Activated naive CD4-positive, alpha-beta T cell treated with anti-CD3 and anti-CD28 coated beads, Interleukin-2, amount 10 ng/mL, durations not matched to agents 7 days and 5 days (primary cell): Measurements from ENCODE around the gene ZNRD2.

Experiments
- CTCF ChIA-PET: fragments of 350-600 bp; sonication (Branson Sonifier 250); formaldehyde crosslinking; loops from one replicate; lab custom pipeline; 2021; ENCODE audit warnings: antibody characterized with exemption; lab: Charles Lee
- DNase-seq: peaks from one replicate; pipeline ENCODE4 v3.0.0-alpha.2; 2020
- H3K27ac Mint-ChIP-seq: one replicate; pipeline ENCODE4 v1.8.0; 2021; ENCODE audit warnings: mild to moderate bottlenecking, moderate library complexity, mixed read lengths
- H3K27me3 Mint-ChIP-seq: one replicate; pipeline ENCODE4 v1.8.0; 2021; ENCODE audit warnings: mild to moderate bottlenecking, mixed read lengths
- H3K36me3 Mint-ChIP-seq: one replicate; pipeline ENCODE4 v1.8.0; 2021; ENCODE audit warnings: mixed read lengths
- H3K4me1 Mint-ChIP-seq: one replicate; pipeline ENCODE4 v1.8.0; 2021; ENCODE audit warnings: mixed read lengths
- H3K4me3 Mint-ChIP-seq: one replicate; pipeline ENCODE4 v1.8.0; 2021; ENCODE audit warnings: mild to moderate bottlenecking, moderate library complexity, mixed read lengths
- H3K9me3 Mint-ChIP-seq: one replicate; pipeline ENCODE4 v1.8.0; 2021; ENCODE audit warnings: mixed read lengths

ZNRD2 gene

DNA sequence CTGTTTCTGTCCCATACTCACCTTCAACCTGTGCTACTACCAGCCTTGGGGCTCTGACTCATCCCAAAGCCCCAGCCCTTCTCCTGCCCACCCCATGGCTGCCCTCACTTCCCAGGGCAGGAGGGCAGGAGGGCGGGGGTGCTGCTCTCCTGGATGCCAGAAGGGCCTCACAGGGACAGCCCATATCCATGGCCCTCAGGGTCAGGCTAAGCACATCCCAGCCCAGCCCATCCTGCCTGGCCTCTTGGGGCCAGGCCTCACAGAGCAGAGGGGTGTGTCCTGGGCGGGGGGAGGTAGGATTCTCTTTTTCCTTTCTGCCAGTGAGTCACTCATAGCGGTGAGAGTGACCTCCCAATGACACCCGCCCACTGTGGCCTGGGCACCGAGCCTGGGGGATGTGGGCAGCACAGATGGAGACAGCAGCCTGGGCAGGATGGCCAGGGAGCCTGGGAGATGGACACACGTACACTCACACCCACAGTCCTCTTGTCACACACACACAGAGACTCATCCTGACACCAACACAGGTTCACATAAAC lies 14.5 kb upstream of the ZNRD2 start:
- H3K27ac Mint-ChIP-seq = peak overlapping the region; percentile 88
- peaks cover 15% of the 10 kb centered on the region for H3K27me3 Mint-ChIP-seq
- CTCF ChIA-PET = interaction anchor here (0.8 to 1.6 kb wide), 3 partner anchors 9 to 15 kb away, joined by 3 to 5 read pairs (median 4); no protein-coding TSS in a partner anchor
- peaks cover 18% of the 10 kb centered on the region for H3K36me3 Mint-ChIP-seq
- H3K9me3 Mint-ChIP-seq = no peaks in the 10 kb centered on the region
- DNase-seq = no peak
- H3K4me3 Mint-ChIP-seq = peak overlapping the region; percentile 80
- peaks cover 81% of the 10 kb centered on the region for H3K4me1 Mint-ChIP-seq

DNA sequence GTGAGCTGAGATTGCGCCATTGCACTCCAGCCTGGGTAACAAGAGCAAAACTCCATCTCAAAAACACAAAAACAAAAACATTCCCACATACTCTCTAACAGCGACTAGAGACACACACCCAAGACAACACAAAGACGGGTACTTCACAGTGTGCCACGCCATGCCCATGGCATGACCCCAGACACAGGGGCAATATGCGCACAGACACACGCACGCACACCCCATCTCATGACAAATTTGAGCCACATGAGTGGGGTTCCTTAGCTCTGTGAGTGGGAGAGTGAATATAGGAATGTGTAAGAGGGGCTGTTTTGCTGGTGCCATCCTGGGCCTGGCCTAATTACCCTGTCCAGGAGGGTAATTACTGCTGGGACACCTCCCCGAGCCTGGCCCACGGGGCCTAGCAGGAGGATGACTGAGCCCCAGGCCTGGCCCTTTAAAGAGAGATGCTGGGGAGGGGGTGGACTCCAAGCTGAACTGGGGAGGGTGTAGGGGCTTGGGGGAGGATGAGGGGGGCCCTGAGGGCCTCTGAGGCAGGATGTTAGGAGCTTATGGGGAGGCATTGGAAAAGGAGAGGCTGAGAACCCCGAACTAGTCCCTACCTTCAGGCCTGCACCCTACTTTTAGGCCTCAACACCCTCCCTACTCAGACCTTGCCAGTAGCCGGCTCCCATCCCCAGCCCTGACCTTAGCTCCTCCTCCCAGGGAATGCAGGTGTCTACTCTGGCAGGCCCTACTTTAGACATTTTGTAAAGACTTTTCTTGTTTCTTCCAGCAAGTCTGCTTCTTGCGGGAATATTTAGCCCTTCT lies 13.6 kb upstream of the ZNRD2 start:
- H3K27ac Mint-ChIP-seq = peak overlapping the region; percentile 88
- H3K4me1 Mint-ChIP-seq = peaks cover 74% of the 10 kb centered on the region
- H3K9me3 Mint-ChIP-seq = no peaks in the 10 kb centered on the region
- peak; percentile 41 for DNase-seq
- H3K27me3 Mint-ChIP-seq = peaks cover 17% of the 10 kb centered on the region
- H3K36me3 Mint-ChIP-seq = peaks cover 10% of the 10 kb centered on the region
- CTCF ChIA-PET = interaction anchor here (0.8 to 1.3 kb wide), 4 partner anchors 9 to 31 kb away, joined by 3 to 6 read pairs (median 4); partner anchors contain the start of gene FAM89B
- peak overlapping the region; percentile 80 for H3K4me3 Mint-ChIP-seq

DNA sequence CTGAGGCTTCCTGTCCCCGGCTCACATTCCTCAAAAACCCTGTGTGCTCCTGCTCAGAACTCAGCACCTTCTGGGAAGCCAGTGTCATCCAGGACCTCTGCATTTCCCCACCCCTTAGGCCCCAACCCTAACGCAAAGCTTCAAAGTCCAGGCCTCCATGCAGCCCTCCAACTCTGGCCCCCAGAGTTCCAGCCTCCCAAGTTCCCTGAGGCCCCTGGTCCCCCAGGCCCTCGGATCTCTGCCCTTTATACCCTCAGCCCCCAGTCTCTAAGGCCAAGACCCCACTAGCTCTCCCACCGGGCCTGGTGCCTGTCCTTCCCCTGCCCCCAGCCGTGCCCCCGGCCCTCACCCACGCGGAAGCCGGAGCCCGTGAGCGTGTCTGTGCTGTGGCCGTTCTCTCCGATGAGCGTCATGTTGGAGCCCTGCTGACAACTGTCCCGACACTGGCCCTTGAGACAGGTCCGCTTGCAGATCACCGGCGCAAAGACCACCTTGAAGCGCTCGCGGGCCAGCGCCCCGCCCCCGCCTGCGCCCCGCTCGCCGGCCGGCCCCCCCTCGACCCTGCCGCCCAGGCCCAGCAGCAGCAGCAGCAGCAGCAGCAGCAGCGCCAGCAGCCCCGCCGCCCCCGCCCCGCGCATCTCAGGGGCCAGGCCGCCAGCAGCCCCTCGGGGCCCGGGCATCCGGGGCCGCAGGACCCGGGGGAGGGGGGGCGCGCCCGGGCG lies 12.8 kb upstream of the ZNRD2 start:
- peak overlapping the region; percentile 88 for H3K27ac Mint-ChIP-seq
- peaks cover 70% of the 10 kb centered on the region for H3K4me1 Mint-ChIP-seq
- H3K27me3 Mint-ChIP-seq = peaks cover 17% of the 10 kb centered on the region
- CTCF ChIA-PET = interaction anchor here (0.8 to 1.3 kb wide), 3 partner anchors 8 to 16 kb away, joined by 3 to 6 read pairs (median 4); partner anchors contain the start of gene FAM89B
- H3K4me3 Mint-ChIP-seq = peak overlapping the region; percentile 80
- DNase-seq = peak; percentile 47
- H3K9me3 Mint-ChIP-seq = no peaks in the 10 kb centered on the region
- H3K36me3 Mint-ChIP-seq = peaks cover 3% of the 10 kb centered on the region

DNA sequence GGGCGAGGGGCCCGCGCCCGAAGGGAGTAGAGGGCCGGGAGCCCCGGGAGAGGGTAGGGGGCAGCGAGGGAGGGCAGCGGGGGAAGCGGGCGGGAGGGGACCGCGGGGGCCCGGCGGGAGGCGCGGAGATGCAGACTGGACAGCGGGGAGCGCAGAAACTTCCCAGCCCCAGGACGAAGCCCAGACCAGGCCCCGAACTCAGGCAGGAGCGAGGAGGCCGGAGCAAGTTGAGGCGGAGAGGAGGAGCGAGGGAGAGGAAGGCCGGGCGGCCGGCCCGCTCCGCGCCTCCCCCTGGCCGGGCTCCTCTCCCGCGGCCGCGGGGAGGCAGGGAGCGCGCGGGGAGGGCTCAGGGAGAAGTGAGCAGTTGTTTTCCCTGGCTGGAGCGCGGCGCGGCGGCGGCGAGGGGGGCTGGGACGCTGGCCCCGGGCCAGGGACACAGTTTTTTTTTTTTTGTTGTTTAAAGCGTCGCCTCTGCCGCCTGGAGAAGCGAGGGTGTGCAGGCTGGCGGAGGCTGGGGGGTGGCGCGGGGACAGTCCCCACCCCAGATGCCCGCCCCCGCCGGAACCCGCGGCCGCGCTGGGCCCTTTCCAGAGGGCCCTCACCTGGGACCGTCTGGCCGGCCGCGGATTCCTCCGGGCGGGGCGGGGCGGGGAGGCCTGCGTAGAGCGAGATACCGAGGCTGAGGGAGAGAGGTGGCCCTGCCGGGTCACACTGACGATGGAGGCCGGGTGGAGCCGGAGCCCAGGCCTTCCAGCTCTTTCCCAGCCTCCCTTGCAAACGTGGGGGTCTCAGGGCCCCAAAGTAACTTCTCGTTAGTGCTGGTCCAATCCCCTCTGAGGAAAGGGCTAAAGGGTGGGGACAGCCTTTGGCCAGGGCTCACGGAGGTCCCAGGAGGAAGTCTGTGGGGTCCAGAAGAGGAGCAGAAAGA lies 12.0 kb upstream of the ZNRD2 start, which contains the start of gene LTBP3:
LTBP3 (minus strand) TSS at position 358 of the 928 bp plus-strand sequence. CDS start 400 bp downstream, outside the sequence.
- H3K9me3 Mint-ChIP-seq = no peaks in the 10 kb centered on the region
- H3K36me3 Mint-ChIP-seq = no peaks in the 10 kb centered on the region
- CTCF ChIA-PET = interaction anchor here (1.3 to 4.2 kb wide), 2 partner anchors 7 to 13 kb away, joined by 6 to 18 read pairs; partner anchors contain the start of genes FAM89B and ZNRD2
- peaks cover 67% of the 10 kb centered on the region for H3K4me1 Mint-ChIP-seq
- peak within 1 kb of the TSS; percentile 88 for H3K27ac Mint-ChIP-seq
- peak; percentile 61 for DNase-seq
- peak within 1 kb of the TSS; percentile 80 for H3K4me3 Mint-ChIP-seq
- peaks cover 17% of the 10 kb centered on the region for H3K27me3 Mint-ChIP-seq

DNA sequence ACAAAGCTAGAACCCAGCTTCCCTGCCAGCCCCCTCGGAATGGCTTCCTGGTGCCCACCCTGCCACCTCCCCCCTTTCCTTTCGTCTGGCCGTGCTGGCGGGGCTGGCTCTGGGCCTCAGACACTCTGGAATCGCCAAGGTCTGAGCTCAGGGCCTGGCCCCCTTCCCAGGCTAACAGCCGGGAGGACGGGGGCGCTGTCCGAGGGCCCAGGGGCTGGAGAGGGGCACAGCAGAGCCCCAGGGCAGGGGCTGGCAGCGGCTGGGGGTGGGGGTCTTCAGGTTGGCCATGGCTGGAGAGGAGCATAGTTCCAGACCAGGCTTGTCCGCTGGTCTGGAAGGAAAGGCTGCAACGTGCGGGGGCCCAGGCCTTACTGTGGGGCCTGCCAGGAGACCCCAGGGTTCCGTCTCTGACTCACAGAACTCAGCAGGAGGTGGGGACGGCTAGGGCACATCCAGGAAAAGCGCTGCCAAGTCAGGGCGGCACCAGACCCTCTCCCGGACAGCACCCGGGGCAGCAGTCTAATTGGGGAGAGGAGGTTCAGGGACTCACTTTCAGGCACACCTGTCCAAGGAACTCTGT lies 11.3 kb upstream of the ZNRD2 start:
- Mint-ChIP-seq H3K9me3 (no peaks in the 10 kb centered on the region), H3K27ac (peak overlapping the region; percentile 58), H3K4me1 (peaks cover 63% of the 10 kb centered on the region), H3K36me3 (no peaks in the 10 kb centered on the region), H3K27me3 (peaks cover 17% of the 10 kb centered on the region), H3K4me3 (peak overlapping the region; percentile 66)
- CTCF ChIA-PET = interaction anchor here (2.2 to 4.2 kb wide), 2 partner anchors 12 to 18 kb away, joined by 13 to 18 read pairs; partner anchors contain the start of genes FAM89B and ZNRD2
- no peak for DNase-seq

DNA sequence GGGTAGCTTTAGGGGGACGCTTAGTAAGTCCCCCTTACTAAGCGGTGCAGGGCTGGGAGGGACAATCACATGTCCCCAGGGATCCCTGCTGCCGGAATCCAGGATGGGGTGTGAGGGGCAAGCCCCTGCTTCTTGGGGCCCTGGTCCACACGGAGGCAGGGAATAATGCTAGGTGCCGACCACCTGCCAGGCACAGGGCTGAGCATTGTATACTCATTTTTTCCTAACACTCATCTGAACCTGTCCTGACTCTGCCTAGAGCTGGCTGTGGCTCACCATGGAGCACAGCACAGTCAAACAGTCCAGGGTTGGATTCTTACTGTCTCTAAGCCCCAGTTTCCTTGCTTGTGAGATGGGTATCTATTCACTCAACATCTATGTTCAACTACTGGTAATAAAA lies 10.7 kb upstream of the ZNRD2 start:
- DNase-seq = no peak
- Mint-ChIP-seq H3K4me3 (peak overlapping the region; percentile 66), H3K4me1 (peaks cover 59% of the 10 kb centered on the region), H3K27ac (no peak overlapping the region), H3K9me3 (no peaks in the 10 kb centered on the region), H3K36me3 (no peaks in the 10 kb centered on the region), H3K27me3 (peaks cover 17% of the 10 kb centered on the region)
- CTCF ChIA-PET = interaction anchor here (2.2 to 4.2 kb wide), 2 partner anchors 12 to 18 kb away, joined by 13 to 18 read pairs; partner anchors contain the start of genes FAM89B and ZNRD2

DNA sequence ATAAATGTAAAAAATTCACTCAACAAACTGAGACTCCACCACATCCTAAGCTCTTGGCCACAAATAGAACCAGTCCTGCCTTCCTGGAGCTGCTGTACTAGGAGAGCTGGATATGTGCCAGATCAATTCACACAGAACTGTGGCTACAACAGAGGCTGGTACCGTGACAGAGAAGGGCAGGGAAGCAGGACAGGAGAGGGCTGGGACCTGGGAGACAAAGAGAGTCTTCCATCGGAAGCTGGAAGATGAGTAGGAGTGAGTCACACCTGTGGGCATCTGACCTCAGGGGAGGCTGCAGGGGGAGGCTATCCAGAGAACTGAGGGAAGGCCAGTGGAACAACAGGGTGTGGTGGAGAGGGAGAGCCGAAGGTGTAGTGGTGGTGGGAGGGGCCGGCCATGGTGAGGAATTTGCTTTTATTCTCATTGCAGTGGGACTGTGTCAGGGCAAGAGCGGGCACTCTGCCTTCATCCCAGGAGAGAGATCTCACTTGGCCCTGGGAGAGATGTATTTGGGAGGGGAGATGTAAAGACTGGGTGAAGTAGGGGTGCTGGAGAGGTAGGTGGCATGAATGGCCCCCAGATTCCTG lies 10.2 kb upstream of the ZNRD2 start:
- no peaks in the 10 kb centered on the region for H3K36me3 Mint-ChIP-seq
- DNase-seq = no peak
- no peaks in the 10 kb centered on the region for H3K9me3 Mint-ChIP-seq
- H3K4me3 Mint-ChIP-seq = no peak overlapping the region
- peaks cover 17% of the 10 kb centered on the region for H3K27me3 Mint-ChIP-seq
- peak overlapping the region; percentile 0 for H3K27ac Mint-ChIP-seq
- peaks cover 59% of the 10 kb centered on the region for H3K4me1 Mint-ChIP-seq
- CTCF ChIA-PET = interaction anchor here (2.2 to 4.2 kb wide), 3 partner anchors 11 to 28 kb away, joined by 7 to 18 read pairs (median 13); partner anchors contain the start of genes FAM89B and ZNRD2

DNA sequence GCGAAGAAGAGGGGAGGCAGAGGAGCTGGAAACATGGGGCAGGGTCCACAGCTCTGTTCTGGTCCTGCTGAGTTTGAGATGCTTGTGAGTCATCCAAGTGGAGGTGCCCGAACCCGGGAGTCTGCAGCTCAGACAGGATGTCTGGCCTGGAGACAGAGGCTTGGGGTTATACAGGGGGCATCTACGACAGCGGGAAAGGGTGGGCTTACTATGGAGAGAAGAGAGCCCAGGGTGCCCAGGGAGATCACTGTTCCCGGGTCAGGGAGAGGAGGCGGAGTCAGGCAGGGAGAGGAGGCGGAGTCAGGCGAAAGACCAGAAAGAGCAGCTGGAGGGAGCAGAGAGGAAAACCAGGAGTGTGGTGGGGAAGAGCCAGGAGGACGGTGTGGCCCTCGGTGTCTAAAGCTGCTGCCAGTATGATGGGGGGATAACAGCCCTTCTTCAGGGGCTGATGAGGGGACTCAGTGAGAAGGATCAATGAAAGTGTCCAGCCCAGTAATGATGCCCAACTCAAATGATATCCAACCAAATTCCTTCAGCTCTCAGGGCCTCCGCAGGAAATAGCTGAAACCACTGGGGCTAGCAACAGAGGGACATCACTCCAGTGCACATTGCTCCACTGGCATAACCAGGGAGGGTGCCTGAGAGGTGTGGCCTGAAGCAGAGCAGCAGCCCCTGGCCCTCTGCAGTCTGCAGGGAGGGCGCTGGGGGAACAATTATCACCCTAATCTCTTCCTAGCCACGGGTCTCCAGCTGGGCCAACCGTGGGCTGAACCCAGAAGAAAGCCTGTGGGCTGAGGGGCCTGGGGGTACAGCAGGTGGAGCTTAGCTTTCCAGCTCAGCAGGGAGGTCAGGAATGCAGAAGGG lies 9.5 kb upstream of the ZNRD2 start:
- no peak for DNase-seq
- H3K4me3 Mint-ChIP-seq = no peak overlapping the region
- CTCF ChIA-PET = interaction anchor here (2.2 to 4.2 kb wide), 3 partner anchors 11 to 28 kb away, joined by 7 to 18 read pairs (median 13); partner anchors contain the start of genes FAM89B and ZNRD2
- no peak overlapping the region for H3K27ac Mint-ChIP-seq
- H3K9me3 Mint-ChIP-seq = no peaks in the 10 kb centered on the region
- peaks cover 17% of the 10 kb centered on the region for H3K27me3 Mint-ChIP-seq
- H3K36me3 Mint-ChIP-seq = no peaks in the 10 kb centered on the region
- H3K4me1 Mint-ChIP-seq = peaks cover 59% of the 10 kb centered on the region

DNA sequence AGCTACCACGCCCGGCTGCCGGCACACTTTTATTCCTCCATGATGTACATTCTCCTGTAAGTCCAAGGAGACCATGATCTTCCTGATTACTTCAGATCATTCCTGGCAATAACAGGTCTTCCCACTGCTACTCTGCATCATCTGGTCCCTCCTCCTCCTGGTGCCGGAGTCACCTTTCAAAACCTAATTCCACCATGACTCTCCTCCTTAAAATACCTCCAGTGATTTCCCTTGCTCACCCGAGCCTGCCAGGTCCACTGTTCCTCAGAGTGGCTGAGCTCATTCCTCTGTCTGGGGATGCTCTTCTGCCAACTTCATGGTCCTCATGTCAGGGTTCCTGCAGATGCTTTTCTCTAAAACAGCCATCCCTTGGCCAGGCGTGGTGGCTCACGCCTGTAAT lies 8.3 kb upstream of the ZNRD2 start:
- CTCF ChIA-PET = interaction anchor here (0.9 to 4.2 kb wide), 4 partner anchors 8 to 32 kb away, joined by 3 to 18 read pairs (median 5); partner anchors contain the start of genes FAM89B and ZNRD2
- Mint-ChIP-seq H3K4me1 (peaks cover 59% of the 10 kb centered on the region), H3K4me3 (no peak overlapping the region)

DNA sequence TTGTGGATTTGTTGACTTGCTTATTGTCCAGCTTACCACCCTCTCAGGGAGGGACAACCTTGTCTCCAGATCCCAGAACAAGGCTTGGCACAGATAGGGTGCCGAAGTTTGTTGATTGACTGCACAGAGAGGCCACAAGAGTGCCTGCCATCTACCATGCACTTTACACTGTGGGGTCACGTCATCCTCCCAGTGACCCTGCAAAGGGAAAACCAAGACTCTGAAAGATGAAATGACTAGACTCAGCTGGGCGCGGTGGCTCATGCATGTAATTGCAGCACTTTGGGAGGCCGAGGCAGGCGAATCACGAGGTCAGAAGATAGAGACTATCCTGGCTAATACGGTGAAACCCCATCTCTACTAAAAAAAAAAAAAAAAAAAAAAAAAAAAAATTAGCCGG lies 7.5 kb upstream of the ZNRD2 start:
- H3K27ac Mint-ChIP-seq = peak overlapping the region; percentile 77
- CTCF ChIA-PET = interaction anchor here (0.7 to 4.2 kb wide), 3 partner anchors 9 to 23 kb away, joined by 3 to 18 read pairs (median 3); partner anchors contain the start of genes FAM89B and ZNRD2

More for the DNA sequence above, 8.3 kb upstream of the ZNRD2 start:
- no peak overlapping the region for H3K27ac Mint-ChIP-seq
- no peak for DNase-seq
- peaks cover 17% of the 10 kb centered on the region for H3K27me3 Mint-ChIP-seq
- no peaks in the 10 kb centered on the region for H3K36me3 Mint-ChIP-seq
- H3K9me3 Mint-ChIP-seq = no peaks in the 10 kb centered on the region

DNA sequence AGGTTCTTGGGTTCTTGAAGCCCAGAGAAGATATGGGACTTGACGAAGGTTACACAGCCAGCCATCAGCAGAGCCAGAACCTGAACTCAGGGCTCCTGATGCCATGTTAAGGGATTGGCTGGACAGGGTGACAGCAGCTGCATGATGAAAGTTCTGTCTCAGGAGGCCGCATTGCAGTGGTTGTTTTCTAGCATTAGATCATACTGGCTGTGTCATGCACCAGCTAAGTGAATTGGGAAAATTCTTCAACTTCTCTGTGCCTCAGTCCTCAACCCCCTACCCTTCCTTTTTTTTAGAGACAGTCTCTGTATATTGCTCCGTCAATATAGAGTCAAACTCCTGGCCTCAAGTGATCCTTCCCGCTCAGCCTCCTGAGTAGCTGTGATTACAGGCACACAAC lies 6.7 kb upstream of the ZNRD2 start:
- Mint-ChIP-seq H3K9me3 (no peaks in the 10 kb centered on the region), H3K4me1 (peaks cover 63% of the 10 kb centered on the region), H3K4me3 (no peak overlapping the region), H3K27me3 (peaks cover 16% of the 10 kb centered on the region), H3K36me3 (peaks cover 5% of the 10 kb centered on the region), H3K27ac (peak overlapping the region; percentile 40)
- CTCF ChIA-PET = interaction anchor here (0.9 kb wide), 1 partner anchor 12 kb away, joined by 3 read pairs; no protein-coding TSS in a partner anchor
- DNase-seq = no peak

More for the DNA sequence above, 7.5 kb upstream of the ZNRD2 start:
- Mint-ChIP-seq H3K4me1 (peaks cover 56% of the 10 kb centered on the region), H3K4me3 (no peak overlapping the region), H3K36me3 (no peaks in the 10 kb centered on the region), H3K9me3 (no peaks in the 10 kb centered on the region), H3K27me3 (peaks cover 17% of the 10 kb centered on the region)
- DNase-seq = no peak
